ENCODE measurements around the gene CHST11.
A peak's percentile ranks its signal among the peaks of the same experiment; 100 is the strongest.

CHST11 gene

GRCh38 chr12:104751120-104751519 lies 294.4 kb downstream of the CHST11 start:
- no peak for DNase-seq

DNA sequence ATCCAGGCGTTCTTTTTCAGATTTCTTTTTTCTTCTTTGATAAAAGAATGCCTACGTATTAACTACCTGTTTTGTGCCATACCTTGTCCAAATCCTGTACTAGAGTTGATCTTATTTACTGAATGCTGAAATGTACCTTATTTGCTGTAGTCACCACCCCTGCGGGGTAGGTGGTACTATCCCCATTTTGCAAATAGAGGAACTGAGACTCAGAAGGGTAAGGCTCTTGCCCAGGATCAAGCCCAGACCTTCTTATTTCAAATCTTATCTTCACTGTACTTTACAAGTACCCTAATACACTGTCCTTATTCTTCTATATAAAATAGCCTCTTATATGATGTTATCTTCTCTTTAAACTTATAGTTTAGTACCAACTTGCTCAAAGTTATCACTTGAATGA lies 294.8 kb downstream of the CHST11 start:
- DNase-seq, result no peak

DNA sequence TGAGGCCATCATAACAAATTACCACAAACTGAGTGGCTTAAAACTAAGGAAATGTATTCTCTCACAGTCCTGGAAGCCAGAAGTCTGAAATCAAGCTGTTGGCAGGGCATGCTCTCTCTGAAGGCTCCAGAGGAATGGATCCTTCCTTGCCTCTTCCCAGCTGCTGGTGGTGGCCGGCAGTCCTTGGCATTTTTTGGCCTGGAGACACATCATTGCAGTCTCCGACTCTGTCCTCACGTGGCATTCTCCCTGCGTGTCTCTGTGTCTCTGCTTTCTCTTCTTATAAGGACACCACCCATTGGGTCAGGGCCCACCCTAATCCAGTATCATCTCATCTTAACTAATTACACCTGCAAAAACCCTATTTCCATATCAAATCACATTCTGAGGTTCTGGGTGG lies 295.3 kb downstream of the CHST11 start:
- no peak for DNase-seq

DNA sequence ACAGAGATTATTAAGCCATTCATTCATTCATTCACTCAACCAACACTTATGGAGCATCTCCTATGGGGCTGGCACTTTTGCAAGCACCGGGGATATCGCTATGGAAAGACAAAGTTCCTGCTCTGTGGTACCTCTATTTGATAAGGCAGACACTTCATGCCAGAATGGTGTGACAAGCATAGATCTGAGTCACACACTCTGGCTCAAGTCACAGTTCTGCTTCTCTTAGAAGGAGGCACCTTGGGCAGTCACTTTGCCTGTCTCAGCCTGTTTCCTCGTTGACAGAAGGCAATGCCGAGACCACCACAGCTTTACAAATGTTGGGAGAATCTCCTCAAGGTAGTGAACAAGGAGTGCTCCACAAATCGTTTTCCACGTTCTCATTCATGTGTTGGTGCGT lies 296.1 kb downstream of the CHST11 start:
- no peak for DNase-seq

DNA sequence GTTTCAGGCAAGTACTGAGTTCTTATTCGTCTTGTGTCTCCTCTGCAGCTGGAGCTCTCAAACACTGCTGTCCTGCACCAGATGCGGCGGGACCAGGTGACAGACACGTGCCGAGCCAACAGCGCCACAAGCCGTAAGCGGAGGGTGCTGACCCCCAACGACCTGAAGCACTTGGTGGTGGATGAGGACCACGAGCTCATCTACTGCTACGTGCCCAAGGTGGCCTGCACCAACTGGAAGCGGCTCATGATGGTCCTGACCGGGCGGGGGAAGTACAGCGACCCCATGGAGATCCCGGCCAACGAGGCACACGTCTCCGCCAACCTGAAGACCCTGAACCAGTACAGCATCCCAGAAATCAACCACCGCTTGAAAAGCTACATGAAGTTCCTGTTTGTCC lies 300.2 kb downstream of the CHST11 start:
- no peak for DNase-seq

- DNase-seq, result no peak
Observed at GRCh38 chr12:104758771-104759170, 302.0 kb downstream of the CHST11 start.

DNA sequence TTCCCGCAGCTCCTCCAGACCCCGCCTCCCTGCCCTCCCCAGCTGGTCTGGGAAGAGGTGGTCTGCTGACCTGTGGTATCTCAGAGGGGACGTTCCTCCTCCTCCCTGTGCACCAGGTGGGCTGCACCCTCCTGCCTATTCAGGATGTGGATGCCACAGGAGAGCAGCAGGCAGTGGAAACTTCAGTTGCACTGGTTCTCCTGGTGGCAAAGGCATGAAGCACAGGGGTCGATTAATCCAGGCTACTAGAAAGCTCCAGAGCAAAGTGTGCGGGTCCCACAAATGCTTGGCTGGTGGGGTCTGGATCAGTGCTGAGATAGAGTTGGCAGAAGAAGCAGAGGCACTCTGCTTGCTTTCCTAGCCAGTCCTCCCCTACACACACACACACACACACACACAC lies 304.3 kb downstream of the CHST11 start:
- DNase-seq, result no peak

DNA sequence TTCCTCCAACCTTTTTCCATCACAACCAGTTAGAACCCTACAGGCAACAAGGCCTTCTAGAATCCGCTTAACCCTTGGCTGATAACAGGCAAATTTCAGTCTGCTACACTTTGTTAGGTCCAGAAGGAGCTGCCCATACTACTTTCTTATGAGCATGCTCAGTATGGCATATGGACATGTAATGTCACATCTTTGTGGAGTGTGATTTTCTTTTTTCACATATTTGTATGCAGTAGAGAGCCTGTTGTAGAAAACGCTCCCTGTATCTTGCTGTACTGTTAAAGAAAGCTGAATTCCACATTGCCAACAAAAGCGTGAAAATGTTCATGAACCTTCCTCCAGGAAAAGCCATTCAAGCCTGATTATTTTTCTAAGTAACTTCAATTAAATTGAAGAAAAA lies 304.9 kb downstream of the CHST11 start:
- no peak for DNase-seq

DNA sequence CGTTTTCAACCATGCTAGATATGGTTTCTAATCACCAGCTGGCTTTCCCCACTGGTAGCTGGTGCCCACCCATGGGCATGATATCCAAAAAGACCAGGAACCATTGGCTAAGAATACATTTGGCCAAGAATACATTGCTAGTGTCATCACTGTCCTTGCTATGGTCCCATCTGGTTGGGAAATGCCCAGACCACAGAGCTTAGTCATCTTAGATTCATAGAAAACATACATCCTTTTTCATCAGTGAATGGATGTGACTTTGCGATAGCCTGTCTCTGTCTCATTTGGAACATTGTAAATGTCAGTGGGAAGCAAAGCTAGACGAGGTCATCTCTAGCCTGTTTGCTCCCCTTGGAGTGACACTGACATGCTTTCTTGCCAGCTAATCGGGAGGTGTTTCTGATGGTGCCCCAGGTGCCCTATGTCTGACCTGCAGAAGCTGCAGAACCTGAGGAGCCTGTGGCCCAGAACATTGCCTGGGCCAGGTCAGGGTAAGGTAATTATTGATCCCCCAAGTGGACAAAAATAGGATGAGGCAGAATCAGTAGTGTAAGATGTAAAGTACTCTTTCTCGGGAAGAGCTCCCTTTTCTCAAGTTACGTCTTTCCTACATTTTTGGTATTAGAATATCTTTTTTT lies 306.5 kb downstream of the CHST11 start:
- no peak for DNase-seq

DNA sequence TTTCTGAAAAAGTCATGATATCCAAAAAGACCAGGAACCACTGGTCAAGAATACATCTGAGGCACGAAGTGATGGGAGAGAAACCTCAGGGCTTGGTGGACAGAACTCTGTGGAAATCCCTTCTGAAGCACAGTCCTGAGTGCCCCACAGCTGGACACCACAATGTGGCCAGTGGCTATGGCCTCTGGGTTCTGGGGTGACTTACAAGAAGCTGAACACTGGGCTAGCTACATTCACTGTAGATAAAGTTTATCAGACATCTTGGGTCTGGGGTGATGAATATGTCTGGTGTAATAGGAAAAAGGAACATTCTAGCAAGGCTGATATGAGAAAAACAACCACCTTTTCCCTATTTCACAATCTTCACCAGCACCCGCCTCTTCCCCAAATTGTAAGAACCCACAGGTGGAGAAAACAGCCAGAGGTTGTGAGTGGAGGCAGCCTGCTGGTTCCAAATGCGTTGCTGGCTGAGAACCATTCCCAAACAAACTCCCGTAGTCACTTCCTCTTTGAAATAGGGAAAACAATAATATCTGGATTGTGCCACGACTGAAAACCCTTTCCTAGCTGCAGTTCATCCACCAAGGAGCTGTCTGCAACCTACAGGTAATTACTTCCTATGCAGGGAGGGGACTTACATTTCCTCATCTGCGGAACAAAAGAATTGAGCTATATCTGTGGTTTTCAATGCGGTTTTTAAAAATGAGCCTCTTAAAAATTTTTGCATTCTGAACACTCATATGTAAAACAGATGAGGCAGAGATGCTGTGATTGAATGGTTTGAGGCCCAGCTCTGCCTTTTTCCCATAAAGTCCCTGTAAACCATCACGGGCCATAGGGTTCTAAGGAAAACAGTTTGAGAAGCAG lies 307.7 kb downstream of the CHST11 start:
- no peak for DNase-seq

- DNase-seq, result no peak
Observed at GRCh38 chr12:104767261-104767660, 310.5 kb downstream of the CHST11 start.

DNA sequence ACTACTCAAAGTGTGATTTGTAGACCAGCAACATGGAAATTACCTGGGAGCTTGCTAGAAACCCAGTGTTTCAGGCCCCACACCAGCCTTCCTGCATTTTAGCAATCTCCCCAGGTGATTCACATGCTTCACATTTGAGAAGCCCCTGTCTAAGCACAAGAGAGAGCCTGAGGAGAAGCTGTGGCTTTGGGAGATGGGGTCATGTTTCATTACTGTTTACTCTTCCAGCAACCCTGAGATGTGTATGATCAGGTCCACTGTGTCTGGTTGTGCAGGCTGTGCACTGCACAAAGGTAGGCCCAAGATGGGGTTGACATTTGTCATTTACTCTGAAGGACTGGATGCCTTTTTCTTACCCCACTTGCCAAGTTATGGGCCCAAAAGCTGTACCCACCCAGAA lies 311.3 kb downstream of the CHST11 start:
- no peak for DNase-seq

DNA sequence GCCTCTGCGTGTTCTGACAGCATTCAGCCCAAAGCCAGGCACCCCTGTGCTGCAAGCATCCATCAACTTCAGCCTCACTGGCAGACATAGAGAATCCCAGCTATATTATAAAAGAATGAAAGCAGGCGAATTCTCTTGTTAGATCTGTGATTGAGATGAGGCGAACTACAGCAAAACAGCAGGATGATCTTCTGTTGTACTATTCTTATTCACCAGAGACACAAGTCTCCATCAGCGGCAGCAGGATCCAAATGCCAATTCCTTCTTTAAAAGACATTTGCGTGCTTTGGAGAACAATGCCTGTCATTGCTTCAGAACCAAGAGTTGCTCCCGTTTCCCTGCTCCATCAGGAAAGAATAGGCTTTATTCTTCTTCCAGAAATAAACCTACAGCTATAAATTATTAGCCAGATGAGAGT lies 312.4 kb downstream of the CHST11 start:
- no peak for DNase-seq

GRCh38 chr12:104772336-104772735 lies 315.6 kb downstream of the CHST11 start:
- DNase-seq, result no peak

- DNase-seq, result no peak
Observed at GRCh38 chr12:104775731-104776231, 319.0 kb downstream of the CHST11 start.

- DNase-seq, result no peak
Observed at GRCh38 chr12:104779134-104779533, 322.4 kb downstream of the CHST11 start.

- DNase-seq, result no peak
Observed at GRCh38 chr12:104782296-104782695, 325.5 kb downstream of the CHST11 start.

GRCh38 chr12:104784592-104784991 lies 327.8 kb downstream of the CHST11 start:
- no peak for DNase-seq

GRCh38 chr12:104785886-104786285 lies 329.1 kb downstream of the CHST11 start:
- DNase-seq, result no peak

GRCh38 chr12:104786352-104786751 lies 329.6 kb downstream of the CHST11 start:
- DNase-seq, result no peak

GRCh38 chr12:104788840-104789271 lies 332.1 kb downstream of the CHST11 start:
- DNase-seq, result peak; percentile 25

DNA sequence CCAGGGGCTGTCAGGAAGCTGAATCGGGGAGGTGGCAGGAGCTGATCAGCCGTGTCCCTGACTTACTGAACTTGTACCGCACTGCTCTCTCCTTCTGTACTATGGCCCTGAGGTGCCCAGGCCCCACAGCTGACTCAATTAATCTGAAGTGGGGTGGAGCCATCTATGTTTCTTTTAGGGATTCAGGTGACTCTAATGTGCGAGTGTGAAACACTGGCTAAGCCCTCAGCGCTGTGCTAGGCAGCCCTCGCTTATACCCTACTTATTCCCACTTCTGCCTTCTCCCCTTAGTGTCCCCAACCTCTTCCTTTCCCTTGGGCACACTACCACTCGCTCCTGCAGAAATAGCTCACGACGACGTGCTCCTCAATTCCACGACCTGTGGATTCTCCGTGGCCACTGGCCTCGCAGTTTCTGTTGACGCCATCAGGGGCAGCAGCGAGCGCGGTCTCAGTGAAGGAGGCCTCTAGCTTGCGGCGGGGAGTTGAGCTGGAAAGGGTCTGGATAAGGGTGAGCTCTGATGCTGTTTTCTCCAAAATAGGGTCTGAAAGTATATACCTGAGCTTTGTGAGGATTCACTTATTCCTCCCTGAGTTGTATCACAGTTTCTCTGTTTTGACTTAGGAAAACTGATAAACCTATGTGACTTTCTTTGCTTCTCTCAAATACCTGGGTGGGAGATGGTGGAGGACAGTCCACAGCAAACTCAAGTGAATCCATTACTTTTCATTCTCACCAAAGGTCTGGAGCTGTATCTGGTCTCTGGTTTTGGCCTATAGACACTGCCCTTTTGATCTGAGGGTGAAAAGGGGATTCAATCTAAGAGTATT lies 333.8 kb downstream of the CHST11 start:
- no peak for DNase-seq

GRCh38 chr12:104792570-104792969 lies 335.8 kb downstream of the CHST11 start:
- DNase-seq, result no peak
